ENCODE data around the gene KCNT1.

DNA sequence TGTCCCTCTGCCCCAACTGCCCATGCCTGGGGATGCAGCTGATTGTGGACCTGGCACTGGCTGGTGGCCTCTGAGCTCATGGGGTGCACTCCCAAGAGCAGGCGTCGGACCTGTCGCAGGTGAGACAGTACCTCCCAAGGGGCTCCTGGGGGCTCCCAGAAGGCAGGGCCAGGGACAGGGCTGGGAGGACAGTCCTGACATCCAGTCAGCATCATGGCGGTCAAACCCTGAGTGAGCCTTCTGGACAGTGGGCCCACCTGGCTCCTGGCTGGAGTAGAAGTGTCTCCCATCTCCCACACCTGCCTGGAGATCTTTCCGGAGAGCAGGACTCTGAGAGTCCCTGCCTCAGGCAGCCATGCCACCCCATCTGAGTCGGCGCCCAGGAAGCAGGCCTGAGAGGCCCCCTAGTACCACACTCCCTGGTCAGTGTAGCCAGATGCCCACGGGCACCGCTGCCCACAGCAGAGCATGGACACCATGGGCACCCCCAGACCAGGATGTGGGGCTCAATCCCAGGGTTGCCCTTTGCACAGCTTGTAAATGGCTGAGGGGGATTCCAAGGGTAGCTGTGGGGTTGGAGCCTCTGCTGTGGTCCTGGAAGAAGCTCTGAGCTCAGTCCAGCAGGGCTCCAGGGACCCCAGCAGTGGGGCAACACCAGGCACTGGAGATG, 32.2 kb upstream of the KCNT1 start:
- TF ChIP-seq, protein P1, sequence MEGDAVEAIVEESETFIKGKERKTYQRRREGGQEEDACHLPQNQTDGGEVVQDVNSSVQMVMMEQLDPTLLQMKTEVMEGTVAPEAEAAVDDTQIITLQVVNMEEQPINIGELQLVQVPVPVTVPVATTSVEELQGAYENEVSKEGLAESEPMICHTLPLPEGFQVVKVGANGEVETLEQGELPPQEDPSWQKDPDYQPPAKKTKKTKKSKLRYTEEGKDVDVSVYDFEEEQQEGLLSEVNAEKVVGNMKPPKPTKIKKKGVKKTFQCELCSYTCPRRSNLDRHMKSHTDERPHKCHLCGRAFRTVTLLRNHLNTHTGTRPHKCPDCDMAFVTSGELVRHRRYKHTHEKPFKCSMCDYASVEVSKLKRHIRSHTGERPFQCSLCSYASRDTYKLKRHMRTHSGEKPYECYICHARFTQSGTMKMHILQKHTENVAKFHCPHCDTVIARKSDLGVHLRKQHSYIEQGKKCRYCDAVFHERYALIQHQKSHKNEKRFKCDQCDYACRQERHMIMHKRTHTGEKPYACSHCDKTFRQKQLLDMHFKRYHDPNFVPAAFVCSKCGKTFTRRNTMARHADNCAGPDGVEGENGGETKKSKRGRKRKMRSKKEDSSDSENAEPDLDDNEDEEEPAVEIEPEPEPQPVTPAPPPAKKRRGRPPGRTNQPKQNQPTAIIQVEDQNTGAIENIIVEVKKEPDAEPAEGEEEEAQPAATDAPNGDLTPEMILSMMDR (IDR thresholded peaks at IDR 0.05 in 2 of 3, conservative IDR thresholded peaks at IDR 0.05 in 1 of 3; ENCODE audit: borderline replicate concordance in 1 of 3, insufficient read depth in 1 of 3, low read depth in 2 of 3, low read length in 2 of 3), result no peak
- TF ChIP-seq, protein P2, sequence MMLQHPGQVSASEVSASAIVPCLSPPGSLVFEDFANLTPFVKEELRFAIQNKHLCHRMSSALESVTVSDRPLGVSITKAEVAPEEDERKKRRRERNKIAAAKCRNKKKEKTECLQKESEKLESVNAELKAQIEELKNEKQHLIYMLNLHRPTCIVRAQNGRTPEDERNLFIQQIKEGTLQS (IDR thresholded peaks at IDR 0.05), result no peak

All from HCT116 (cell line).